Head of caudate nucleus (tissue), 42 donors: ENCODE results near the gene GAS5.
A peak's percentile ranks its signal among the peaks of the same experiment; 100 is the strongest.

Experiments used
- DNase-seq, 42 donors: peaks; one replicate each; pipeline versions ENCODE4 v3.0.0 to v3.0.0-alpha.2; 2020 to 2021; ENCODE audit warnings: mixed read lengths in 7 of 42
- intact Hi-C: fragments of 100-400 bp; cut with DNase I; formaldehyde crosslinking; loops from one replicate; pipeline ENCODE4 v1.15.0; 2022

GAS5 gene

DNA sequence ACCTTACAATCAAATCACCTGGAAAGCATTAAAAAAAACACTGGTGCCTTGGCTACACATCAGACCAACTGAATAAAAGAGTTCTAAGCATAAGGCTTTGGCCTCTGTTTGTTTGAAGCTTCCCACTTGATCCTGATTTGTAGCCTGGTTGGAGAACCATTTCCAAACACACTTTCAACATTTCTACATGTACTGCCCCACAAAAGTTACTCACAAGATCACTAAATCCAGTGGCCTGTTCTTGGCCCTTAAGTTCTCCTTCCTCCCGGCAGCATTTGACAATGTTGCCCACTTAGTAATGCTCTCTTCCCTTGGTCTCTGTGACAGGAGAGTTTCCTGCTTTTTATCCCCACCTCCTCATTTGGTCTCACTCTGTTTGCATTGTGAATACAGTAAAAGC is 11.8 kb downstream of the GAS5 start:
- no peak for DNase-seq
- intact Hi-C loops, result no loop called here

DNA sequence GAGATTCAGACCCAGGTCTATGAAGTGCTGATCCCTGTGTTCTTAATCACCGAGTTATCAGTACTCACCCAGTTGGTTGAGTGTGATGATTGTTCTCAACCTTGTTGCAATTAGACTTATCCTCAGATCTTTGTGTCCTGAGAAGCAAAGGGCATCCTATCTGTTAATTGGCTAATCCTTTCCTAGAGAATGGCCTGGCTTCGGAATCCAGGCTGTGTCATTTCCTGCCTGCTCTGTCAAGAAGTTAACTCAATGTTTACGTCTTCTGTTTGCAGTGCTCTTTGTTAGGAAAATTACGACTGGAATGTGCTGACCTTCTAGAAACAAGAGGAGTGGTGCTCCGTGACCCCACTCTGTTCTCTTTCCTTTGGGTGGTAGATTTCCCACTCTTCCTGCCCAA is 14.7 kb downstream of the GAS5 start:
- intact Hi-C loops, result no loop called here
- DNase-seq, result no peak

DNA sequence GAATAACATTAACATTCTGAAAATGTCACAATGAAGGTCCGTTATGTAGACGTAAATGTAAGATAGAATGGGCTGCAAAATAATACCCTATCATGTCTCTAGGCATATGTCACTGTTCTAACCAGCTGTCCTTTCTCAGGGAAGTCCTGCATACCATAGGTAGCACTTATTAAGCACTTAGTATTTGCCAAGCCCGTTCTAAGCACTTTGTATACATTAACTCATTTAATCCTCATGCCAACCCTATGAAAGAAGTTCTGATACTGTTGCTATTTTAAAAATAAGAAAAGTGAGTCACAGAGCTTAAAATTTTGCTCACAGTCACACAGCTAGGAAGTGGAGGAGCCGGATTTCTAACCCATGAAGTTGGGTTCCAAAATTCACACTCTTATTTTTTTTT is 15.7 kb downstream of the GAS5 start:
- intact Hi-C loops, result no loop called here
- DNase-seq, result no peak

DNA sequence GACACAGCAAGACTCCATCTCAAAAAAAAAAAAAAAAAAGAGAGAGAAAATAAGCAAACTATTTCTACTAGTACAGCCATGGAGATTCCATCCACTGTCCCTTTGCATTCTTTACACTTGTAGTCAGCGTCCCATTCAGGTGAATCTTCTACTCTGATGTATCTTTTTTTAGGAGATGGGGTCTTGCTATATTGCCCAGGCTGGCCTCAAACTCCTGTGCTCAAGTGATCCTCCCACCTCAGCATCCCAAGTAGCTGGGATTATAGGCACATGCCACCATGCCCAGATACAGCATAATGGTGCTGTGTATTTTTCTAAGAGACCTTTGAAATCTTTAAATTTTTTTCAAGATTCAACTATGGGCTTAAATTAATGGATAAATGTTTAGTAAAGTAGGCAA is 35.0 kb downstream of the GAS5 start:
- intact Hi-C loops, result no loop called here
- no peak for DNase-seq

DNA sequence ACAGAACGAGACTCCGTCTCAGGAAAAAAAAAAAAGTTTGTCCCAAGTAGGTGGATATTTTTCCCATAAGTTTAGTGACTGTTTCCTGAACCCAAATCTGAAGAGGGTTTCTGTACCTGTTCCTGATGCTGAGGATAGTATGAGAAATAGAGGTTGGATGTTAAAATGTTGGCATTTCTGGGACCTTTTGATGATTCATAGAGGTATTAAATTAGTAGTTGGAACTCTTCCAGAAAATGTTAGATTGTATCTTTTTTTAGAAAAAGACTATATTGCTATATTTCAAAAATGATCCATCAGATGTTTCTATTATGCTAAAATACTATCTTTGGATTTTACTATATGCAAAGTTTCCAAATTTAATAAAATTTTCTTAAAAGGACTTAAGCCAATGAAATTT is 40.2 kb downstream of the GAS5 start:
- no peak for DNase-seq
- intact Hi-C loops, result no loop called here

DNA sequence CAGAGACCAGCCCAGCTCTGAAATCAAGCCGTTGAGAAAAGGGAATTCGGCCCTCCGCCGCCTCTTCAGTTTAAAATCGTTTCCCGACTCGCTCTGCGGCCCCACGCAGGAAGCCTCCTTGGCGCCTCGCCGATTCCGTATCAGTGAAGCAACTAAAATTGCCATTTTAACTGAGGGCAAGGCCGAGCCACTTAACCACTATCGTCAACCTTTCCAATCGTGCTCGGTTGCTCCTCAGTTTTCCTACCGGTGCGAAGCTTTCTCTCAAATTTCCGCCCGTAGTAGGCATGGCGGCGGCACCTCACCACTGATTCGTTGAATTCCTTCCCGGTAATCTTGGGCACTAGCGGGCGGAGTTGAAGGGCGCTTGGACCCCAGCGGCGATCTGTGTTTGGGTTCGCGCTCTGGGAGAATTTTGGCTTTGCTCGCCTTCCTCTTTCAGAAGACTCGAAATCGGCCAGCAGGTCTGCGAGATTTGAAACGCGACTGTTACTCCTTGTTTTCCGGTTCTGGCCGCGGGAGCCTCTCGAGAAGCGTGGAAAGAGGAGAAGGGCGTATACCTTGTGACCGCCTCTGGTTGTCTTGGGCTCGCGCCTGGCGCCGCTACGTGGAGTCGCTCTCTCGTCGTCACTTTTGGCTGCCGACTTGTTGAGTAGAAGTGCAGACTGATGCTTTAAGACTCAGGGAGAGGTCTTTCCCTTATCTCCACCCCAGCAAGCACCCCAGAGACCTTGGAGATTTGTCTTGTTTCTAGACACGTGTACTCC is 43.3 kb downstream of the GAS5 start, which contains the start of the genes CENPL and DARS2:
Gene CENPL, minus strand, starts transcription at position 569 of the 767 bp plus-strand sequence. CDS start 13,584 bp downstream, outside the sequence.
Gene DARS2, plus strand, starts transcription at position 359 of the 767 bp plus-strand sequence. CDS start 557 bp downstream, outside the sequence.
- intact Hi-C loops, result loop anchor here (2.0 kb wide), 1 partner anchor 394 kb away; no protein-coding TSS in a partner anchor

DNA sequence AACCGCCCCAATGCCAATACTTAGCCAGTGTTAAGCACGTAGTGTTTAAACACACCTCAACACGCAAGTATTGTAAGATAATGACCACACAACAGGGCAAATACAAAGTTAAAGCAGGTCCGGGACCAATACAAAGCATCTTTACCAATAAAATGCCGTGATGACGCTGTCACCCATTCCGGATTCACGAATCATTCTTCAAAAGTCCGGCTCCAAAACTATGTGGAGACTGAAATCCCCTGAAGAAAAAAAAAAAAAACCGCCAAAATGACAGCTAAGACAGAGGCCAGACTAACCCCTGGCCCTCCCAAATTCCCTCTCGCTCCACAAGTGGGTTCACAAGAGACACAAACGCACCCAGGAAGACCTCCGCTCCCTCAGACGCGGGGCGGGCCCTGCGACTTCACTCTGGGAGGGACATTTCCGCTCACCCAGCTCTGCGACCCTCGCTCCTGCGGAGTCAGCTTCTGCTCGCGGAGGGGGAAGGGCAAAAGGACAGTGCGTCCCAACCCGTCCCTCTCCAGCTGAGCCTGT is 43.9 kb downstream of the GAS5 start:
- no peak for DNase-seq
- intact Hi-C loops, result loop anchor here (2.0 kb wide), 1 partner anchor 393 kb away; no protein-coding TSS in a partner anchor

More for the DNA sequence above, 43.3 kb downstream of the GAS5 start, which contains the start of the genes CENPL and DARS2:
- peak; percentile 91 to 98 (median 96) for DNase-seq

DNA sequence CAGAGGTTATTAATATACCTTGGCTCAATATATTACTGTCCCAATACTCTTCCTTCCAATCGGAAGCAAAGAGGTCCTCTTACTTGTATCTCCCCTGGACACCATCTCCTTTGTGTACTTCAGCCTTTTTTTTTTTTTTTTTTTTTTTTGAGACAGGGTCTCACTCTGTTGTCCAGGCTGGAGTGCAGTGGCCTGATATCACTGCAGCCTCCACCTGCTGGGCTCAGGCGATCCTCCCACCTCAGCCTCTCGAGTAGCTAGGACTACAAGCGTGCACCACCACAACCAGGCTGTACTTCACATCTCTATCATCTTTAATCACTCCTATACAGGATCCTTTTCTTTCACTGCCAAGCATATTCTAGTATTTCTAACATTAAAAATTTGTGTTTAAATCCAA is 46.1 kb downstream of the GAS5 start:
- no peak for DNase-seq
- intact Hi-C loops, result no loop called here

DNA sequence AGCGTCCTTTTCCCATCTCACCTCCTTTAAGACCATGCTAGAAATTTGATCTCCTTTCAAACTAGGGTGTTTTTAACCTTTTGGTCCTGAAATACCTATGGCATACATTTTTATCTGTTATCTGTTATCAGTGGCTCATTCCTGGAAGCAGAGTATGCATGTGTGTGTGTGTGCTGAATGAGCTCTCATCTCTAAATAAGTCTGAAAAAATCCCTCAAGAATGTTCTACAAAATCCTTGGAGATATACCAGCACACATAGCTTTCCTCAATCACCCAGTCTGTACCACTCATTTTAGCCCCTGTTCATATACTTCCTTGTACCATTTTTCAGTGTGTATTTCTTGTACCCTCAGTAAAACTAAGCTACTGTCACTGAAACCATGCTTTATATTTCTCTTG is 49.3 kb downstream of the GAS5 start:
- intact Hi-C loops, result no loop called here
- no peak for DNase-seq
